ENCODE results near the gene PHLPP2. TPM values are rescaled to one million over a fixed set of nuclear protein-coding genes. Genes with fewer than 3 reads are reported as not detected.

PHLPP2 gene
- polyA plus RNA-seq, 2 donors: 0.51 to 0.59 TPM

GRCh38 chr16:71754108-71754507, 29.6 kb upstream of the PHLPP2 start:
- Histone ChIP-seq H3K27me3 (ENCODE audit: control insufficient read depth in 1 of 2, insufficient read depth in 2 of 2, low read length in 2 of 2) (no peaks in the 10 kb centered on the region), H3K4me1 (ENCODE audit: control insufficient read depth in 2 of 2, insufficient read depth in 2 of 2, low read length in 1 of 2) (no peaks in the 10 kb centered on the region), H3K27ac (ENCODE audit: low read depth in 2 of 2, low read length in 1 of 2) (no peak overlapping the region), H3K9me3 (ENCODE audit: control insufficient read depth in 2 of 2, insufficient read depth in 1 of 2, low read depth in 1 of 2, low read length in 1 of 2) (no peaks in the 10 kb centered on the region), H3K36me3 (ENCODE audit: control insufficient read depth in 2 of 2, insufficient read depth in 2 of 2, low read length in 1 of 2) (peaks cover 15 to 16% of the 10 kb centered on the region in 2 donors), H3K4me3 (ENCODE audit: low read depth in 1 of 2, low read length in 2 of 2) (no peak overlapping the region)

- 84 to 88% methylated on average over 4 of the region's 4 CpGs for WGBS, 2 donors
- H3K4me1 ChIP-seq (ENCODE audit: control insufficient read depth in 2 of 2, insufficient read depth in 2 of 2, low read length in 1 of 2): no peaks in the 10 kb centered on the region
- no peak overlapping the region for H3K27ac ChIP-seq (ENCODE audit: low read depth in 2 of 2, low read length in 1 of 2)
- H3K9me3 ChIP-seq (ENCODE audit: control insufficient read depth in 2 of 2, insufficient read depth in 1 of 2, low read depth in 1 of 2, low read length in 1 of 2): no peaks in the 10 kb centered on the region
- H3K36me3 ChIP-seq (ENCODE audit: control insufficient read depth in 2 of 2, insufficient read depth in 2 of 2, low read length in 1 of 2): peaks cover 2% of the 10 kb centered on the region in 2 donors
- H3K4me3 ChIP-seq (ENCODE audit: low read depth in 1 of 2, low read length in 2 of 2): no peak overlapping the region
- no peaks in the 10 kb centered on the region for H3K27me3 ChIP-seq (ENCODE audit: control insufficient read depth in 1 of 2, insufficient read depth in 2 of 2, low read length in 2 of 2)
Observed at GRCh38 chr16:71748226-71748625, 23.7 kb upstream of the PHLPP2 start.

GRCh38 chr16:71746442-71747046, 22.0 kb upstream of the PHLPP2 start:
- Histone ChIP-seq H3K4me3 (ENCODE audit: low read depth in 1 of 2, low read length in 2 of 2) (no peak overlapping the region), H3K27me3 (ENCODE audit: control insufficient read depth in 1 of 2, insufficient read depth in 2 of 2, low read length in 2 of 2) (no peaks in the 10 kb centered on the region), H3K27ac (ENCODE audit: low read depth in 2 of 2, low read length in 1 of 2) (no peak overlapping the region), H3K36me3 (ENCODE audit: control insufficient read depth in 2 of 2, insufficient read depth in 2 of 2, low read length in 1 of 2) (peaks cover 0 to 2% of the 10 kb centered on the region in 2 donors), H3K9me3 (ENCODE audit: control insufficient read depth in 2 of 2, insufficient read depth in 1 of 2, low read depth in 1 of 2, low read length in 1 of 2) (no peaks in the 10 kb centered on the region), H3K4me1 (ENCODE audit: control insufficient read depth in 2 of 2, insufficient read depth in 2 of 2, low read length in 1 of 2) (no peaks in the 10 kb centered on the region)
- 52 to 53% methylated on average over 7 of the region's 7 CpGs for WGBS, 2 donors

GRCh38 chr16:71738855-71739254, 14.4 kb upstream of the PHLPP2 start:
- no peak overlapping the region for H3K27ac ChIP-seq (ENCODE audit: low read depth in 2 of 2, low read length in 1 of 2)
- peaks cover 3 to 4% of the 10 kb centered on the region in 2 donors for H3K36me3 ChIP-seq (ENCODE audit: control insufficient read depth in 2 of 2, insufficient read depth in 2 of 2, low read length in 1 of 2)
- WGBS, 2 donors: 85 to 96% methylated on average over 4 of the region's 4 CpGs

GRCh38 chr16:71737501-71737900, 13.0 kb upstream of the PHLPP2 start:
- 98% methylated on average over 6 of the region's 6 CpGs for WGBS, 2 donors
- Histone ChIP-seq H3K36me3 (ENCODE audit: control insufficient read depth in 2 of 2, insufficient read depth in 2 of 2, low read length in 1 of 2) (peaks cover 8 to 10% of the 10 kb centered on the region in 2 donors), H3K4me1 (ENCODE audit: control insufficient read depth in 2 of 2, insufficient read depth in 2 of 2, low read length in 1 of 2) (no peaks in the 10 kb centered on the region), H3K27me3 (ENCODE audit: control insufficient read depth in 1 of 2, insufficient read depth in 2 of 2, low read length in 2 of 2) (no peaks in the 10 kb centered on the region), H3K4me3 (ENCODE audit: low read depth in 1 of 2, low read length in 2 of 2) (no peak overlapping the region), H3K9me3 (ENCODE audit: control insufficient read depth in 2 of 2, insufficient read depth in 1 of 2, low read depth in 1 of 2, low read length in 1 of 2) (no peaks in the 10 kb centered on the region), H3K27ac (ENCODE audit: low read depth in 2 of 2, low read length in 1 of 2) (no peak overlapping the region)

More at GRCh38 chr16:71738855-71739254, 14.4 kb upstream of the PHLPP2 start:
- Histone ChIP-seq H3K9me3 (ENCODE audit: control insufficient read depth in 2 of 2, insufficient read depth in 1 of 2, low read depth in 1 of 2, low read length in 1 of 2) (no peaks in the 10 kb centered on the region), H3K27me3 (ENCODE audit: control insufficient read depth in 1 of 2, insufficient read depth in 2 of 2, low read length in 2 of 2) (no peaks in the 10 kb centered on the region), H3K4me3 (ENCODE audit: low read depth in 1 of 2, low read length in 2 of 2) (no peak overlapping the region), H3K4me1 (ENCODE audit: control insufficient read depth in 2 of 2, insufficient read depth in 2 of 2, low read length in 1 of 2) (no peaks in the 10 kb centered on the region)

GRCh38 chr16:71734511-71734910, 10.0 kb upstream of the PHLPP2 start:
- Histone ChIP-seq H3K4me3 (ENCODE audit: low read depth in 1 of 2, low read length in 2 of 2) (no peak overlapping the region), H3K36me3 (ENCODE audit: control insufficient read depth in 2 of 2, insufficient read depth in 2 of 2, low read length in 1 of 2) (peaks cover 14 to 16% of the 10 kb centered on the region in 2 donors), H3K4me1 (ENCODE audit: control insufficient read depth in 2 of 2, insufficient read depth in 2 of 2, low read length in 1 of 2) (no peaks in the 10 kb centered on the region), H3K27me3 (ENCODE audit: control insufficient read depth in 1 of 2, insufficient read depth in 2 of 2, low read length in 2 of 2) (no peaks in the 10 kb centered on the region), H3K9me3 (ENCODE audit: control insufficient read depth in 2 of 2, insufficient read depth in 1 of 2, low read depth in 1 of 2, low read length in 1 of 2) (no peaks in the 10 kb centered on the region), H3K27ac (ENCODE audit: low read depth in 2 of 2, low read length in 1 of 2) (no peak overlapping the region)
- WGBS, 2 donors: 78 to 84% methylated on average over 5 of the region's 5 CpGs

- Histone ChIP-seq H3K27ac (ENCODE audit: low read depth in 2 of 2, low read length in 1 of 2) (no peak overlapping the region), H3K9me3 (ENCODE audit: control insufficient read depth in 2 of 2, insufficient read depth in 1 of 2, low read depth in 1 of 2, low read length in 1 of 2) (no peaks in the 10 kb centered on the region), H3K27me3 (ENCODE audit: control insufficient read depth in 1 of 2, insufficient read depth in 2 of 2, low read length in 2 of 2) (no peaks in the 10 kb centered on the region), H3K36me3 (ENCODE audit: control insufficient read depth in 2 of 2, insufficient read depth in 2 of 2, low read length in 1 of 2) (peaks cover 10 to 16% of the 10 kb centered on the region in 2 donors), H3K4me1 (ENCODE audit: control insufficient read depth in 2 of 2, insufficient read depth in 2 of 2, low read length in 1 of 2) (no peaks in the 10 kb centered on the region), H3K4me3 (ENCODE audit: low read depth in 1 of 2, low read length in 2 of 2) (no peak overlapping the region)
- WGBS, 2 donors: 86 to 91% methylated on average over 3 of the region's 3 CpGs
Observed at GRCh38 chr16:71732587-71732986, 8.1 kb upstream of the PHLPP2 start.

DNA sequence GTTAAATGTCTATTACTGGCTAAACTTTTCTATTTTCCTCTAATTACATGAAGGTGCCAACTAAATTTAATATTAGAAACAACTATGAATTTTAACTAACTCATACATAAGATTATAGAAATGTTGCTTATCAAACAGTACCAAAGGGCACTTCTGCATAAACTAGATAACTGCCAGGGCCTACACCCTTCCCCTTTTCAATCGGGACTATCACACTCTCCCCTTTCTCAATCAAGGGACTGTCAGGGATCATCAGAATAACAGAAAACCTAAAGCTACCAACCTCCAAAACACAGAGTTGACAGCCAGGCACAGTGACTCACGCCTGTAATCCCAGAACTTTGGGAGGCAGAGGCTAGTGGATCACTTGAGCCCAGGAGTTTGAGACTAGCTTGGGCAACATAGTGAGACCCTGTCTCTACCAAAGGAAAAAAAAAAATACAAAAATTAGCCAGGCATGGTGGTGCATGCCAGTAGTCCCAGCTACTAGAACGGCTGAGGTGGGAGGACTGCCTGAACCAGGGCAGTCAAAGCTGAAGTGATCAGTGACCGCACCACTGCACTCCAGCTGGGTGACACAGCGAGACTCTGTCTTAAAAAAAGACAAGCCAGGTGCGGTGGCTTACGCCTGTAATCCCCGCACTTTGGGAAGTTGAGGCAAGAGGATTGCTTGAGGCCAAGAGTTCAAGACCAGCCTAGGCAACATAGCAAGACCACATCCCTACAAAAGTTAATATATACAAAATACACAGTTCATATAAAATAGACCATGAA, 3.2 kb upstream of the PHLPP2 start:
- H3K4me1 ChIP-seq (ENCODE audit: control insufficient read depth in 2 of 2, insufficient read depth in 2 of 2, low read length in 1 of 2): no peaks in the 10 kb centered on the region
- no peak overlapping the region for H3K4me3 ChIP-seq (ENCODE audit: low read depth in 1 of 2, low read length in 2 of 2)
- WGBS, 2 donors: 84 to 85% methylated on average over 8 of the region's 8 CpGs
- H3K27ac ChIP-seq (ENCODE audit: low read depth in 2 of 2, low read length in 1 of 2): no peak overlapping the region
- no peaks in the 10 kb centered on the region for H3K9me3 ChIP-seq (ENCODE audit: control insufficient read depth in 2 of 2, insufficient read depth in 1 of 2, low read depth in 1 of 2, low read length in 1 of 2)
- H3K27me3 ChIP-seq (ENCODE audit: control insufficient read depth in 1 of 2, insufficient read depth in 2 of 2, low read length in 2 of 2): no peaks in the 10 kb centered on the region
- peaks cover 6 to 10% of the 10 kb centered on the region in 2 donors for H3K36me3 ChIP-seq (ENCODE audit: control insufficient read depth in 2 of 2, insufficient read depth in 2 of 2, low read length in 1 of 2)

GRCh38 chr16:71726476-71727315, 2.2 kb upstream of the PHLPP2 start:
- no peaks in the 10 kb centered on the region for H3K9me3 ChIP-seq (ENCODE audit: control insufficient read depth in 2 of 2, insufficient read depth in 1 of 2, low read depth in 1 of 2, low read length in 1 of 2)
- H3K4me3 ChIP-seq (ENCODE audit: low read depth in 1 of 2, low read length in 2 of 2): no peak overlapping the region
- no peaks in the 10 kb centered on the region for H3K27me3 ChIP-seq (ENCODE audit: control insufficient read depth in 1 of 2, insufficient read depth in 2 of 2, low read length in 2 of 2)
- H3K4me1 ChIP-seq (ENCODE audit: control insufficient read depth in 2 of 2, insufficient read depth in 2 of 2, low read length in 1 of 2): no peaks in the 10 kb centered on the region
- no peak overlapping the region for H3K27ac ChIP-seq (ENCODE audit: low read depth in 2 of 2, low read length in 1 of 2)
- H3K36me3 ChIP-seq (ENCODE audit: control insufficient read depth in 2 of 2, insufficient read depth in 2 of 2, low read length in 1 of 2): peaks cover 0 to under 1% of the 10 kb centered on the region in 2 donors
- 52 to 64% methylated on average over 4 of the region's 4 CpGs for WGBS, 2 donors
